Upper lobe of left lung (tissue), 6 donors: ENCODE data around the gene CLPTM1L. TPM values are rescaled to one million over a fixed set of nuclear protein-coding genes. Genes with fewer than 3 reads are reported as not detected.

ENCODE experiments used
- ATAC-seq, 2 donors: fragments of 200-7000 bp; cut with Tn5 transposase; one replicate each; pipeline ENCODE4 v1.9.1; 2022; ENCODE audit warnings: mild to moderate bottlenecking in 2 of 2, moderate library complexity in 2 of 2; ENCODE audit not compliant: low FRiP score in 2 of 2
- DNase-seq, 2 donors: peaks; one replicate each; pipeline ENCODE4 v3.0.0-alpha.2; 2019 to 2020
- H3K27ac ChIP-seq, 4 donors: fragments of 200-600 bp; sonication (generic); one replicate each; pipeline ENCODE4 v1.5.1; 2016 to 2019
- H3K27me3 ChIP-seq, 4 donors: fragments of 200-600 bp; sonication (generic); one replicate each; pipeline ENCODE4 v1.5.1; 2017 to 2019
- H3K36me3 ChIP-seq, 4 donors: fragments of 200-600 bp; sonication (generic); one replicate each; pipeline ENCODE4 v1.5.1; 2016 to 2019
- H3K4me1 ChIP-seq, 4 donors: fragments of 200-600 bp; sonication (generic); one replicate each; pipeline ENCODE4 v1.5.1; 2018 to 2019
- H3K4me3 ChIP-seq, 4 donors: fragments of 200-600 bp; sonication (generic); one replicate each; pipeline ENCODE4 v1.5.1; 2017 to 2019; ENCODE audit warnings: mild to moderate bottlenecking in 2 of 4, moderate library complexity in 1 of 4
- H3K9me3 ChIP-seq, 4 donors: fragments of 200-600 bp; sonication (generic); one replicate each; pipeline ENCODE4 v1.5.1; 2018 to 2019
- CTCF ChIP-seq, 6 experiments: fragments of 450-650 bp in 4 of 6; fragments of 200-600 bp in 2 of 6; sonication (generic) in 2 of 6; IDR thresholded peaks; one replicate each; pipeline ENCODE4 v1.5.1; 2016 to 2019; ENCODE audit warnings: antibody characterized with exemption in 6 of 6
- EP300 ChIP-seq, 4 donors: sonication (generic); formaldehyde crosslinking; IDR thresholded peaks; one replicate each; pipeline ENCODE4 v1.5.1; 2017; ENCODE audit warnings: antibody characterized with exemption in 4 of 4, control low read depth in 2 of 4
- POLR2A ChIP-seq, 4 donors: fragments of 450-650 bp; IDR thresholded peaks; one replicate each; pipeline ENCODE4 v1.5.1; 2016 to 2017; ENCODE audit warnings: antibody characterized with exemption in 4 of 4, mild to moderate bottlenecking in 2 of 4
- POLR2AphosphoS5 ChIP-seq, 2 donors: sonication (generic); formaldehyde crosslinking; IDR thresholded peaks; one replicate each; pipeline ENCODE4 v1.5.1; 2017; ENCODE audit warnings: antibody characterized with exemption in 2 of 2
- WGBS, 2 donors: methylation state at CpG; one replicate each; pipeline ENCODE4 v1.1.5; 2017 to 2018; 5-methylcytosine and 5-hydroxymethylcytosine counted together
- total RNA-seq, 6 donors: library from RNA; depleted of rRNA in 4 of 6; stranded (reverse); fragments of >200 nt in 4 of 6; gene quantifications; one replicate each; pipeline versions ENCODE4 v1.1.0 to v1.2.1, GENCODE V29; 2016 to 2021
- donor health status: DM: no; HTN: no; CAD: no; lungs with moderate emphysema.
- donor health status: DM: no; HTN: yes; CAD: no; lungs with severe emphysema.

Gene CLPTM1L
- total RNA-seq, 6 donors from 2014 or later, result 135 to 311 (median 204) TPM

GRCh38 chr5:1298723-1299510 is 46.0 kb downstream of the CLPTM1L start:
- DNase-seq (peak in 1 of 2 donors; percentile 43), ATAC-seq (no peak)
- H3K9me3 ChIP-seq, result no peaks in the 10 kb centered on the region

GRCh38 chr5:1298067-1298551 is 46.8 kb downstream of the CLPTM1L start:
- Histone ChIP-seq H3K36me3 (no peaks in the 10 kb centered on the region), H3K27me3 (peaks cover 0 to 25% (median 9%) of the 10 kb centered on the region in 4 donors), H3K9me3 (no peaks in the 10 kb centered on the region), H3K27ac (no peak overlapping the region), H3K4me3 (no peak overlapping the region), H3K4me1 (peaks cover 10 to 16% (median 11%) of the 10 kb centered on the region in 4 donors)
- no peak for TF ChIP-seq CTCF (IDR thresholded peaks at IDR 0.05)
- no peak for TF ChIP-seq POLR2A (IDR thresholded peaks at IDR 0.05)
- TF ChIP-seq EP300 (IDR thresholded peaks at IDR 0.05), result no peak
- no peak for TF ChIP-seq POLR2AphosphoS5 (IDR thresholded peaks at IDR 0.05)
- ATAC-seq (no peak), DNase-seq (peak in 1 of 2 donors; percentile 50)
- 91 to 94% methylated on average over 18 to 19 of the region's 19 CpGs for WGBS, 2 donors

More at GRCh38 chr5:1298723-1299510, 46.0 kb downstream of the CLPTM1L start:
- no peak for TF ChIP-seq POLR2A (IDR thresholded peaks at IDR 0.05)
- TF ChIP-seq CTCF (IDR thresholded peaks at IDR 0.05), result no peak
- no peak for TF ChIP-seq EP300 (IDR thresholded peaks at IDR 0.05)
- TF ChIP-seq POLR2AphosphoS5 (IDR thresholded peaks at IDR 0.05), result no peak
- Histone ChIP-seq H3K4me1 (peaks cover 10 to 16% (median 11%) of the 10 kb centered on the region in 4 donors), H3K4me3 (no peak overlapping the region), H3K36me3 (no peaks in the 10 kb centered on the region), H3K27me3 (peaks cover 0 to 17% (median 9%) of the 10 kb centered on the region in 4 donors), H3K27ac (no peak overlapping the region)
- WGBS, 2 donors, result 83 to 87% methylated on average over 29 to 31 of the region's 33 CpGs

GRCh38 chr5:1297243-1297642 is 47.7 kb downstream of the CLPTM1L start:
- ATAC-seq, result no peak
- H3K36me3 ChIP-seq, result no peaks in the 10 kb centered on the region
- H3K4me1 ChIP-seq, result peaks cover 10 to 16% (median 11%) of the 10 kb centered on the region in 4 donors
- H3K4me3 ChIP-seq, result no peak overlapping the region
- no peak for TF ChIP-seq CTCF (IDR thresholded peaks at IDR 0.05)
- TF ChIP-seq POLR2A (IDR thresholded peaks at IDR 0.05), result no peak
- TF ChIP-seq POLR2AphosphoS5 (IDR thresholded peaks at IDR 0.05), result no peak
- TF ChIP-seq EP300 (IDR thresholded peaks at IDR 0.05), result no peak
- H3K27ac ChIP-seq, result no peak overlapping the region
- DNase-seq, result no peak
- H3K9me3 ChIP-seq, result no peaks in the 10 kb centered on the region
- WGBS, 2 donors, result 89 to 97% methylated on average over 4 of the region's 4 CpGs
- peaks cover 0 to 29% (median 9%) of the 10 kb centered on the region in 4 donors for H3K27me3 ChIP-seq

GRCh38 chr5:1295650-1296037 is 49.3 kb downstream of the CLPTM1L start:
- 34 to 50% methylated on average over 12 to 15 of the region's 22 CpGs for WGBS, 2 donors

More at GRCh38 chr5:1295650-1296037, 49.3 kb downstream of the CLPTM1L start:
- H3K4me1 ChIP-seq, result peaks cover 10 to 16% (median 11%) of the 10 kb centered on the region in 4 donors
- no peak for ATAC-seq
- no peaks in the 10 kb centered on the region for H3K36me3 ChIP-seq
- DNase-seq, result peak in 1 of 2 donors; percentile 65
- H3K27me3 ChIP-seq, result peaks cover 0 to 29% (median 9%) of the 10 kb centered on the region in 4 donors
- no peak overlapping the region for H3K27ac ChIP-seq
- no peak for TF ChIP-seq POLR2A (IDR thresholded peaks at IDR 0.05)
- no peak for TF ChIP-seq POLR2AphosphoS5 (IDR thresholded peaks at IDR 0.05)
- TF ChIP-seq CTCF (IDR thresholded peaks at IDR 0.05), result no peak
- TF ChIP-seq EP300 (IDR thresholded peaks at IDR 0.05), result no peak
- H3K4me3 ChIP-seq, result no peak overlapping the region
- no peaks in the 10 kb centered on the region for H3K9me3 ChIP-seq
